Loucy (cell line): Measurements from ENCODE around the gene NEK7.

Experiments used
- H2AFZ ChIP-seq: fragments of 200-600 bp; sonication (generic); 2 replicates; pipeline ENCODE4 v1.6.0; 2016; ENCODE audit warnings: antibody characterized with exemption, mild to moderate bottlenecking, low read length, moderate library complexity
- H3F3A ChIP-seq: fragments of 200-600 bp; 2 replicates; pipeline ENCODE4 v1.6.0; 2016; ENCODE audit warnings: antibody characterized with exemption, low read depth, mild to moderate bottlenecking
- H3K27me3 ChIP-seq: fragments of 200-600 bp; sonication (generic); 2 replicates; pipeline ENCODE4 v1.6.1; 2014; ENCODE audit warnings: low read length, mild to moderate bottlenecking; ENCODE audit not compliant: insufficient read depth, poor library complexity, severe bottlenecking
- H3K36me3 ChIP-seq: fragments of 200-600 bp; sonication (generic); 2 replicates; pipeline ENCODE4 v1.6.1; 2016; ENCODE audit warnings: low read length; ENCODE audit not compliant: insufficient read depth
- H3K4me1 ChIP-seq: fragments of 200-600 bp; sonication (generic); 2 replicates; pipeline ENCODE4 v1.5.1; 2014; ENCODE audit warnings: low read length, mild to moderate bottlenecking; ENCODE audit not compliant: insufficient read depth, poor library complexity, severe bottlenecking
- H3K4me2 ChIP-seq: fragments of 200-600 bp; sonication (generic); 2 replicates; pipeline ENCODE4 v1.6.0; 2014; ENCODE audit warnings: antibody characterized with exemption, low read length, low read depth, mild to moderate bottlenecking; ENCODE audit not compliant: poor library complexity, severe bottlenecking
- H3K4me3 ChIP-seq: fragments of 200-600 bp; sonication (generic); 2 replicates; pipeline ENCODE4 v1.5.1; 2014; ENCODE audit warnings: low read length, mild to moderate bottlenecking, mixed read lengths; ENCODE audit not compliant: poor library complexity, severe bottlenecking
- H3K79me2 ChIP-seq: fragments of 200-600 bp; sonication (generic); 2 replicates; pipeline ENCODE4 v1.6.1; 2014; ENCODE audit warnings: low read length; ENCODE audit not compliant: insufficient read depth
- H3K9ac ChIP-seq: fragments of 200-600 bp; sonication (generic); 2 replicates; pipeline ENCODE4 v1.6.0; 2014; ENCODE audit warnings: mild to moderate bottlenecking, low read depth, low read length, moderate library complexity; ENCODE audit not compliant: poor library complexity, severe bottlenecking
- H3K9me2 ChIP-seq: fragments of 200-600 bp; sonication (generic); replicated peaks from 2 replicates; pipeline ENCODE4 v1.6.1; 2016; ENCODE audit warnings: low read depth, low read length, mixed read lengths
- H3K9me3 ChIP-seq: fragments of 200-600 bp; sonication (generic); 2 replicates; pipeline ENCODE4 v1.6.1; 2014; ENCODE audit warnings: mild to moderate bottlenecking, antibody characterized with exemption, low read length, low read depth; ENCODE audit not compliant: insufficient read depth
- H4K20me1 ChIP-seq: fragments of 200-600 bp; sonication (generic); 2 replicates; pipeline ENCODE4 v1.6.0; 2014; ENCODE audit warnings: antibody characterized with exemption, low read length, mild to moderate bottlenecking; ENCODE audit not compliant: insufficient read depth, poor library complexity, severe bottlenecking
- EZH2phosphoT487 ChIP-seq: fragments of 200-600 bp; IDR thresholded peaks from 2 replicates; pipeline ENCODE4 v1.6.1; 2018; ENCODE audit warnings: antibody characterized with exemption, mild to moderate bottlenecking, moderate library complexity, borderline replicate concordance
- TF ChIP-seq, protein P1 (sequence below): fragments of 200-600 bp; sonication (generic); conservative IDR thresholded peaks from 2 replicates; pipeline ENCODE4 v1.5.1; 2014; ENCODE audit warnings: mild to moderate bottlenecking, antibody characterized with exemption, low read length

NEK7 gene

DNA sequence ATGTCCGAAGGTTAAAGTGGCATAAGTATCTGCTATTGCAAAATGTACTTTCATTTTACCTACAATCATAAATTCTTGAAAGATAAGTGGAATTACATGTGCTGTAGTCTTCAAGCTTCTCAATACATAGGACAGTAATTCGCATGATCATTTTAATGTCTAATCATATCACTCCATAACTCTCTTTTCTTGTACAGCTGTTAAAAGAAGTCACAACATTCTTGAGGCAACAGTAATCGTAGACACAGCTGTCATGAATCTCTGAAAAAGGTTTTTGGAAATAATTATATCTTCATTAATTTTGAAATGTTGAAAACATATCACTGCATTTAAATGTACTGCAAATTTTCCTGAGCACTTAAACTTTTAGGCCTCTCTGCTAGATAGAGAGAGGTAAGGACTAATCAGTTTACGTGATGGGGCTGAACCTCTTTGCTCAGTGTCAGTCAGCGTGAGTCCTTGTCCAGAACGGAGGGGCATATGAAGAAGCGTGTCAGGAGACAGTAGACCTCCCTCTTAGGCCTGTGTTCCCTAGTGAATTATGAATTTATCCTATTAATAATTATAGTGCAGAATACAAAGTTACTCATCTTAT, 133.4 kb downstream of the NEK7 start:
- H2AFZ ChIP-seq: no peak overlapping the region
- H3K9me3 ChIP-seq: no peaks in the 10 kb centered on the region
- TF ChIP-seq, protein P1, sequence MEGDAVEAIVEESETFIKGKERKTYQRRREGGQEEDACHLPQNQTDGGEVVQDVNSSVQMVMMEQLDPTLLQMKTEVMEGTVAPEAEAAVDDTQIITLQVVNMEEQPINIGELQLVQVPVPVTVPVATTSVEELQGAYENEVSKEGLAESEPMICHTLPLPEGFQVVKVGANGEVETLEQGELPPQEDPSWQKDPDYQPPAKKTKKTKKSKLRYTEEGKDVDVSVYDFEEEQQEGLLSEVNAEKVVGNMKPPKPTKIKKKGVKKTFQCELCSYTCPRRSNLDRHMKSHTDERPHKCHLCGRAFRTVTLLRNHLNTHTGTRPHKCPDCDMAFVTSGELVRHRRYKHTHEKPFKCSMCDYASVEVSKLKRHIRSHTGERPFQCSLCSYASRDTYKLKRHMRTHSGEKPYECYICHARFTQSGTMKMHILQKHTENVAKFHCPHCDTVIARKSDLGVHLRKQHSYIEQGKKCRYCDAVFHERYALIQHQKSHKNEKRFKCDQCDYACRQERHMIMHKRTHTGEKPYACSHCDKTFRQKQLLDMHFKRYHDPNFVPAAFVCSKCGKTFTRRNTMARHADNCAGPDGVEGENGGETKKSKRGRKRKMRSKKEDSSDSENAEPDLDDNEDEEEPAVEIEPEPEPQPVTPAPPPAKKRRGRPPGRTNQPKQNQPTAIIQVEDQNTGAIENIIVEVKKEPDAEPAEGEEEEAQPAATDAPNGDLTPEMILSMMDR: no peak
- no peak for TF ChIP-seq EZH2phosphoT487
- H3K9me2 ChIP-seq: no peaks in the 10 kb centered on the region
- no peak overlapping the region for H3K4me2 ChIP-seq
- H4K20me1 ChIP-seq: no peaks in the 10 kb centered on the region
- no peaks in the 10 kb centered on the region for H3F3A ChIP-seq
- no peak overlapping the region for H3K4me3 ChIP-seq
- H3K27me3 ChIP-seq: no peaks in the 10 kb centered on the region
- H3K79me2 ChIP-seq: peaks cover 4% of the 10 kb centered on the region; the same call in 1 of the 2 replicates
- H3K4me1 ChIP-seq: peaks cover 6% of the 10 kb centered on the region
- H3K36me3 ChIP-seq: peaks cover 42% of the 10 kb centered on the region
- H3K9ac ChIP-seq: no peak overlapping the region

DNA sequence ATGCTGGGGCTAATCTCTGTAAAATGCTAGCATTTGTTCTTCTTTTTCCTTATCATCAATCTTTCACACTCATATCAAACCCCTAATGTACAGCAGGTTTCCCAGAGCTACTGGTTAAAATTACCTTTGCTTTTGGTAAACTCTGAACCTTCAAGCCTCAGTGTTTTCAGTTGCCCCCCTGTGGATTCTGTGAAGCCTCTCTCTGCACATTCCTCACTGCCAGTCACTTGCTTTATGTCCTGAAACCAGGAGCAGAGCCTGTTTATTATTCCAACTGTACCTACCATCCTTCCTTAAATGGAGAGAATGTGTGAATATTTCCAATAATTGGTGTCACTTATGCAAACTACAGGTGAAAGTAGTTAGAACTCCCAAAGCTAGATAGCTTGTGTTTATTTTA, 134.2 kb downstream of the NEK7 start:
- TF ChIP-seq EZH2phosphoT487: no peak
- TF ChIP-seq, protein P1: no peak
- no peaks in the 10 kb centered on the region for H4K20me1 ChIP-seq
- H3K79me2 ChIP-seq: 0 out of 2 replicates have a peak, but pooled peaks cover 4% of the 10 kb centered on the region
- H3K4me1 ChIP-seq: peaks cover 6% of the 10 kb centered on the region
- H3K4me2 ChIP-seq: no peak overlapping the region
- H3K4me3 ChIP-seq: no peak overlapping the region
- H3K9me2 ChIP-seq: no peaks in the 10 kb centered on the region
- no peak overlapping the region for H3K9ac ChIP-seq
- no peak overlapping the region for H2AFZ ChIP-seq
- no peaks in the 10 kb centered on the region for H3F3A ChIP-seq
- peaks cover 41% of the 10 kb centered on the region for H3K36me3 ChIP-seq
- no peaks in the 10 kb centered on the region for H3K27me3 ChIP-seq
- no peaks in the 10 kb centered on the region for H3K9me3 ChIP-seq

DNA sequence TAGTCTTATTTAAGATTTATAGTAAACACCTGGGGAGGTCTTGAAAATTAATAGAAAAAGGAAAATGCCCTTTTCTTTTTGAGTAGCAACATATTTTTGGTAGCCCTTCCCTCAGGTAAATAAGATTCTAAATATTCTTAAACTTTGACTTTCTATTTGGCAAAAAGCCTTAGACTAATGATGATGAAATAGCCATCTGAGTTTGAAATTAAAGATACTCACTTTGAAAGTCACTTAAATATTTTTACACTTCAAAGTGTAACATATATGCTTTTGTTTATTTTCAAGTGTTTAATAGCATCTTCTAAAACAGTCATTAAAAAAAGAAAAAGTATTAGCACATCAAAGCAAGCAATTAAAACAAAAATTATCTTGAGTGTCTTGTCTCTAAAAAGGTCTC, 135.1 kb downstream of the NEK7 start:
- Histone ChIP-seq H3F3A (no peaks in the 10 kb centered on the region), H3K4me3 (no peak overlapping the region), H3K4me1 (peaks cover 6% of the 10 kb centered on the region), H3K4me2 (no peak overlapping the region), H3K79me2 (0 out of 2 replicates have a peak, but pooled peaks cover 4% of the 10 kb centered on the region), H3K27me3 (no peaks in the 10 kb centered on the region), H3K9ac (no peak overlapping the region), H3K9me2 (no peaks in the 10 kb centered on the region), H3K9me3 (no peaks in the 10 kb centered on the region), H4K20me1 (no peaks in the 10 kb centered on the region), H2AFZ (no peak overlapping the region), H3K36me3 (peaks cover 36% of the 10 kb centered on the region)
- TF ChIP-seq, protein P1: no peak
- no peak for TF ChIP-seq EZH2phosphoT487
